Fibroblast of mammary gland (primary cell): ENCODE results near the gene SCG2.
A peak's percentile ranks its signal among the peaks of the same experiment; 100 is the strongest.

Experiments used
- DNase-seq: peaks from one replicate; pipeline ENCODE4 v3.0.0-alpha.2; 2010; ENCODE audit warnings: low read depth
- H3K4me3 ChIP-seq: 2 replicates; pipeline ENCODE4 v1.5.1; 2011; ENCODE audit warnings: low read depth, mild to moderate bottlenecking, low read length, moderate library complexity; ENCODE audit not compliant: control insufficient read depth
- TF ChIP-seq, protein P1 (sequence below): conservative IDR thresholded peaks from 2 replicates; pipeline ENCODE4 v1.5.1; 2011; ENCODE audit warnings: low read depth, low read length, inconsistent platforms; ENCODE audit not compliant: control insufficient read depth, insufficient read depth

SCG2 gene

GRCh38 chr2:223582001-223582400, 20.2 kb downstream of the SCG2 start:
- no peak for DNase-seq
- H3K4me3 ChIP-seq, result no peak overlapping the region
- TF ChIP-seq, protein P1, sequence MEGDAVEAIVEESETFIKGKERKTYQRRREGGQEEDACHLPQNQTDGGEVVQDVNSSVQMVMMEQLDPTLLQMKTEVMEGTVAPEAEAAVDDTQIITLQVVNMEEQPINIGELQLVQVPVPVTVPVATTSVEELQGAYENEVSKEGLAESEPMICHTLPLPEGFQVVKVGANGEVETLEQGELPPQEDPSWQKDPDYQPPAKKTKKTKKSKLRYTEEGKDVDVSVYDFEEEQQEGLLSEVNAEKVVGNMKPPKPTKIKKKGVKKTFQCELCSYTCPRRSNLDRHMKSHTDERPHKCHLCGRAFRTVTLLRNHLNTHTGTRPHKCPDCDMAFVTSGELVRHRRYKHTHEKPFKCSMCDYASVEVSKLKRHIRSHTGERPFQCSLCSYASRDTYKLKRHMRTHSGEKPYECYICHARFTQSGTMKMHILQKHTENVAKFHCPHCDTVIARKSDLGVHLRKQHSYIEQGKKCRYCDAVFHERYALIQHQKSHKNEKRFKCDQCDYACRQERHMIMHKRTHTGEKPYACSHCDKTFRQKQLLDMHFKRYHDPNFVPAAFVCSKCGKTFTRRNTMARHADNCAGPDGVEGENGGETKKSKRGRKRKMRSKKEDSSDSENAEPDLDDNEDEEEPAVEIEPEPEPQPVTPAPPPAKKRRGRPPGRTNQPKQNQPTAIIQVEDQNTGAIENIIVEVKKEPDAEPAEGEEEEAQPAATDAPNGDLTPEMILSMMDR, result no peak

- TF ChIP-seq, protein P1, result no peak
- peak; percentile 78 for DNase-seq
- no peak overlapping the region for H3K4me3 ChIP-seq
These were observed 21.2 kb downstream of the SCG2 start for GRCh38 chr2:223580951-223581350.

- DNase-seq, result peak; percentile 54
- TF ChIP-seq, protein P1, result no peak
- H3K4me3 ChIP-seq, result no peak overlapping the region
These were observed 23.3 kb downstream of the SCG2 start for GRCh38 chr2:223578846-223579245.

DNA sequence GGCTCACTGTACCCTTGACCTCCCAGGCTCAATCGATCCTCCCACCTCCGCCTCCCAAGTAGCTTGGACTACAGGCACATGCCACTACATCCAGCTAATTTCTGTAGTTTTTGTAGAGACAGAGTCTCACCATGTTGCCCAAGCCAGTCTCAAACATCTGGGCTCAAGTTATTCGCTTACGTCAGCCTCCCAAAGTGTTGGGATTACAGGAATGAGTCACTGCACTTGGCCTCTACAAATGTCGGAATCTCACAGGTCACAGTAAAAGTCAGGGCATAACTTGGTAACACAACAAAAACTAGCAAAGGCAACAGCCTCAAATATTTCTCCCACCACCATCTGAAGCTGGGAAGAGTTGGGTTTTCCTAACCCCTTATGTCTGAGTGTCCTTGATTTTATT, 25.3 kb downstream of the SCG2 start:
- no peak overlapping the region for H3K4me3 ChIP-seq
- peak; percentile 99 for DNase-seq
- TF ChIP-seq, protein P1, result no peak

GRCh38 chr2:223570784-223571183, 31.4 kb downstream of the SCG2 start:
- TF ChIP-seq, protein P1, result no peak
- DNase-seq, result no peak
- H3K4me3 ChIP-seq, result no peak overlapping the region

DNA sequence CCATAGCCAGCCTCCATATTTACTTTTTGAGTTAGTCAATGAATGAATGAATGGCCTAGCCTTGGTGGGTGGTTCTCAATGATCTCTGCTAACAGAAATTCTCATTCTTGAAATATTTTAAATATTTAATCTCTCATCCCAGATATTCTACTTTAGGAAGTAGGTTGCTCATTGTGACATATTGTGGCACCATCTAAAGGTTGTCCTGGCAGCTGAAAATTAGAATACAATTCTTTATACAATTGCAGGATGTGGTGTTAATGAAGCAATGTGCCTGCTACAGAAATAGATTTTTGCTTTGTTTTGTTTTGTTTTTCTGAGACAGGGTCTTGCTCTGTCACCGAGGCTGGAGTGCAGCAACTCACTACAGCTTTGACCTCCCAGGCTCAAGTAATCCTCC, 35.8 kb downstream of the SCG2 start:
- H3K4me3 ChIP-seq, result no peak overlapping the region
- DNase-seq, result no peak
- TF ChIP-seq, protein P1, result no peak

DNA sequence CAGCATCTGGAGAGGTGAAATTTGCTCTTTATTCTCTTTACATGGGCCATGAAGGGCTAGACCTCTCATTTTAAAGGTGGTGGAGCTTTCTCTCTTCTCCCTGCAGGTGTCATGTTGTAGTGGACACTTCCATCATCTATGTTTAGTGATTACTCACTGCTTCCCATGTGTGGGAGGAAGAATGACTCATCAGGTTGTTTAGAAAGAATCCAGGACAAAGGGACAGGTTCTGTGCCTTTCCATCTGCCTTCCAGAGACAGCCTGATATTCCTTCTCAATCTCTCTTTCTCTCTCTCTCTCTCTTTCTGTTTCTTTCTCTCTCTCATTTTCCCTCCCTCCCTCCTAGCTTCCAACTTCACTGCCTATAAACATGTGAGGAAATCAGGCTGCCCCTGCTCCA, 38.7 kb downstream of the SCG2 start:
- peak; percentile 94 for DNase-seq
- H3K4me3 ChIP-seq, result no peak overlapping the region
- TF ChIP-seq, protein P1, result peak; percentile 12
